Psoas muscle (tissue), 8 donors: ENCODE results near the gene CYP21A2. TPM values are rescaled to one million over a fixed set of nuclear protein-coding genes. Genes with fewer than 3 reads are reported as not detected.
"Not testable (repeated sequence)": the region's sequence is repeated elsewhere in the genome, so short reads cannot be mapped to it uniquely, and the experiment has no call there.

Experiments used
- ATAC-seq, 4 donors: fragments of 200-7000 bp; cut with Tn5 transposase; one replicate each; pipeline ENCODE4 v1.9.1; 2020; ENCODE audit warnings: moderate library complexity in 3 of 4, mild to moderate bottlenecking in 2 of 4
- DNase-seq, 2 donors: peaks; one replicate each; pipeline ENCODE4 v3.0.0-alpha.2; 2020
- H3K27ac ChIP-seq: fragments of 200-600 bp; one replicate; pipeline ENCODE4 v1.8.0; 2022
- H3K27me3 ChIP-seq, 3 donors: fragments of 200-600 bp in 1 of 3; one replicate each; pipeline versions ENCODE4 v1.6.1 to v1.8.0; 2013 to 2022; ENCODE audit warnings: low read length in 2 of 3, mild to moderate bottlenecking in 2 of 3, moderate library complexity in 1 of 3; ENCODE audit not compliant: insufficient read depth in 3 of 3
- H3K36me3 ChIP-seq, 2 donors: fragments of 200-600 bp in 1 of 2; one replicate each; pipeline versions ENCODE4 v1.6.1 to v1.8.0; 2013 to 2022; ENCODE audit warnings: low read depth in 1 of 2, mild to moderate bottlenecking in 1 of 2, moderate library complexity in 1 of 2; ENCODE audit not compliant: insufficient read depth in 1 of 2
- H3K4me1 ChIP-seq: fragments of 200-600 bp; one replicate; pipeline ENCODE4 v1.8.0; 2022
- H3K4me3 ChIP-seq: fragments of 200-600 bp; one replicate; pipeline ENCODE4 v1.8.0; 2022; ENCODE audit warnings: mild to moderate bottlenecking
- H3K9me3 ChIP-seq: fragments of 200-600 bp; one replicate; pipeline ENCODE4 v1.8.0; 2022
- WGBS, 3 donors: extraction: QIAGEN DNeasy Blood & Tissue Kit; methylation state at CpG; one replicate each; pipeline versions ENCODE4 v1.1.6 to v1.1.7; 2013; 5-methylcytosine and 5-hydroxymethylcytosine counted together
- intact Hi-C, 2 donors: fragments of 100-400 bp; cut with DNase I; formaldehyde crosslinking; loops; one replicate each; pipeline versions ENCODE4 v1.11.0 to v1.14.2; 2022
- polyA plus RNA-seq, 3 donors: library from polyadenylated mRNA; stranded (reverse); fragments of 200-250 nt; gene quantifications; one replicate each; pipeline ENCODE4 v1.2.3, GENCODE V29; 2013
- total RNA-seq, 4 donors: library from RNA; stranded (reverse); fragmentation: NEBNext Ultra II Directional in 2 of 4; extraction: Animal tissue kit (Norgen Biotek cat#: 25700) in 2 of 4; gene quantifications; one replicate each; pipeline versions ENCODE4 v1.2.1 to v1.2.4, GENCODE V29; 2021 to 2023
- TF ChIP-seq, protein P1 (sequence below): fragments of 200-600 bp; IDR thresholded peaks from one replicate; pipeline ENCODE4 v1.8.0; 2022; ENCODE audit warnings: antibody characterized with exemption
- donor health status: healthy with polysubstance abuse.
- donor health status: DM: no; HTN: no; CAD: no; lungs with moderate emphysema.
- donor health status: Bipolar disorder and iron deficiency.
- donor health status: healthy.
- donor health status: DM: yes; HTN: yes; CAD: no.
- donor health status: DM: no; HTN: no; CAD: no.
- donor health status: DM: no; HTN: no; CAD: no.
- donor health status: DM: yes; HTN: yes; CAD: no.

The CYP21A2 gene
- total and polyA plus RNA-seq, 7 donors, result 0.05 to 9.9 (median 0.15) TPM; not detected in 3

DNA sequence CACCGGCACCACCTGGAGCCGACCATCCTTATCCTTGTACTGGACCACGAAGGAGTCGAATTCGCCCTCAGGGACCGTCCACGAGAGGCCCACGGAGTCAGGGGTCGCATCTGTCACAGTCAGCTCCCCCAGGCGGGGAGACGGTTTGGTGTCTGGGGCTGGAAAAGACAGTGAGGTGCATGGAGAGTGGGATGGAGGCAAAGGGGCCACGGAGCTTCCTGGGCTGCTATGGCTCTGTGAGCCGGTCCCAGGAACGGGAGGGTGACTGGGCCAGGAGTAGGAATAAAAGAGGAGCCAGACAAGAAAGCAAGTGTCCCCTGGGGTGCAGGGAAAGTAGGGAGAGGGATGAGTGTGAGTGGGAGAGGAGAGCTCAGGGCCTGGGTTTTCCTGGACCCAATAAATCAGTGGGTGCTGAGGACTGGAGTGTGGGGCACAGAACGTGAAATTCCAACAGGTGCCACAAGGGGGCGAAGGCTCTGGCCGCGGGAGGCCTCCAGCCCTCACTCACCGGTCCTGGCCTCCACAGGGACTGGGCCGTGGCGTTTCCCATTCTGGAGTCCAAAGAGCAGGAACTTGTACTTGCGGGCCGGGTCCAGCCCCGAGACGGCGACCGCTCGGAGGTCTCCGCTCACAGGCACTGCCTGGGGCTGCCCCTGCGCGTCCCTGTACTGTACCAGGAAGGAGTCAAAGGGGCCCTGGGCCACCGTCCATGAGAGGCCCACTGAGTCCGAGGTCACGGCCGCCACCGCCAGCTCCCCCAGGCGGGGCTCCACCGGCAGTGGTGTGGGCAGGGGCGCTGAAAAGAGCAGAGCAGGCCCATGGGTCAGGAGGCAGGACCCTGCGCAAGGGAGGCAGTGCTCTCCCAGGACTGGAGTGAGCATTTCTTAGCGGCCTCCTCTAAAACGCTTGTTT lies 9.9 kb downstream of the CYP21A2 start:
- no peaks in the 10 kb centered on the region for H3K27me3 ChIP-seq
- WGBS, 3 donors, result 49 to 57% (median 55%) methylated on average over 41 to 42 of the region's 42 CpGs
- no peaks in the 10 kb centered on the region for H3K4me1 ChIP-seq
- H3K9me3 ChIP-seq, result no peaks in the 10 kb centered on the region
- TF ChIP-seq, protein P1, sequence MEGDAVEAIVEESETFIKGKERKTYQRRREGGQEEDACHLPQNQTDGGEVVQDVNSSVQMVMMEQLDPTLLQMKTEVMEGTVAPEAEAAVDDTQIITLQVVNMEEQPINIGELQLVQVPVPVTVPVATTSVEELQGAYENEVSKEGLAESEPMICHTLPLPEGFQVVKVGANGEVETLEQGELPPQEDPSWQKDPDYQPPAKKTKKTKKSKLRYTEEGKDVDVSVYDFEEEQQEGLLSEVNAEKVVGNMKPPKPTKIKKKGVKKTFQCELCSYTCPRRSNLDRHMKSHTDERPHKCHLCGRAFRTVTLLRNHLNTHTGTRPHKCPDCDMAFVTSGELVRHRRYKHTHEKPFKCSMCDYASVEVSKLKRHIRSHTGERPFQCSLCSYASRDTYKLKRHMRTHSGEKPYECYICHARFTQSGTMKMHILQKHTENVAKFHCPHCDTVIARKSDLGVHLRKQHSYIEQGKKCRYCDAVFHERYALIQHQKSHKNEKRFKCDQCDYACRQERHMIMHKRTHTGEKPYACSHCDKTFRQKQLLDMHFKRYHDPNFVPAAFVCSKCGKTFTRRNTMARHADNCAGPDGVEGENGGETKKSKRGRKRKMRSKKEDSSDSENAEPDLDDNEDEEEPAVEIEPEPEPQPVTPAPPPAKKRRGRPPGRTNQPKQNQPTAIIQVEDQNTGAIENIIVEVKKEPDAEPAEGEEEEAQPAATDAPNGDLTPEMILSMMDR, result peak; percentile 71
- H3K36me3 ChIP-seq, result no peaks in the 10 kb centered on the region
- H3K27ac ChIP-seq, result peak overlapping the region; percentile 36
- H3K4me3 ChIP-seq, result no peak overlapping the region
- DNase-seq (peak; percentile 78 to 86), ATAC-seq (peak; percentile 62 to 82 (median 74))
- intact Hi-C loops, result no loop called here

- H3K4me3 ChIP-seq, H3K9me3 ChIP-seq, H3K27me3 ChIP-seq, ATAC-seq, H3K27ac ChIP-seq, intact Hi-C loops, H3K36me3 ChIP-seq, H3K4me1 ChIP-seq: not testable (repeated sequence)
- DNase-seq, result peak in 1 of 2 donors; percentile 47
- WGBS, 3 donors, result 87 to 92% (median 91%) methylated on average over 12 to 21 of the region's 21 CpGs
Measured at GRCh38 chr6:32049149-32049548, 10.9 kb downstream of the CYP21A2 start.

DNA sequence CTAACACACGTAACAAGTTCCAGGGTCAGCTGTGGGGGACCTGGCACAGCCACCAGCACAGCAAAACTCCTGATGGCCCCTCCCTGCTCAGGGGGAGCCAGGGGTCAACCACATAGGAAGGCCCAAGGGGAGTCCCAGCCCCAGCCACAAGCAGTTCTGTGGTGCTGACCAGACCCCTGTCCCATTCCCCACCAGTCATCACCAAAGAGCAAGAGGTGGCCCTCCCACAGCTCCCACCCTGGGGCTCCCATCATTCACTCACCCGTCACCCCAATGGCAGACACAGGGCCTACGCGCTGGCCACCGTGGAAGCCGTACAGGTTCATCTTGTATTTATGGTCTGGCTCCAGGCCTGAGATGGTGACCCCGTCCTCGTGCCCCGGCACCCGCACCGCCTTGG lies 11.5 kb downstream of the CYP21A2 start:
- intact Hi-C loops, H3K9me3 ChIP-seq, ATAC-seq, H3K4me1 ChIP-seq, H3K27ac ChIP-seq, H3K27me3 ChIP-seq, H3K36me3 ChIP-seq, H3K4me3 ChIP-seq: not testable (repeated sequence)
- peak in 1 of 2 donors; percentile 49 for DNase-seq
- WGBS, 3 donors, result 91 to 93% (median 92%) methylated on average over 6 to 11 of the region's 11 CpGs

- peak in 1 of 2 donors; percentile 20 for DNase-seq
Measured at GRCh38 chr6:32050562-32050961, 12.3 kb downstream of the CYP21A2 start.

DNA sequence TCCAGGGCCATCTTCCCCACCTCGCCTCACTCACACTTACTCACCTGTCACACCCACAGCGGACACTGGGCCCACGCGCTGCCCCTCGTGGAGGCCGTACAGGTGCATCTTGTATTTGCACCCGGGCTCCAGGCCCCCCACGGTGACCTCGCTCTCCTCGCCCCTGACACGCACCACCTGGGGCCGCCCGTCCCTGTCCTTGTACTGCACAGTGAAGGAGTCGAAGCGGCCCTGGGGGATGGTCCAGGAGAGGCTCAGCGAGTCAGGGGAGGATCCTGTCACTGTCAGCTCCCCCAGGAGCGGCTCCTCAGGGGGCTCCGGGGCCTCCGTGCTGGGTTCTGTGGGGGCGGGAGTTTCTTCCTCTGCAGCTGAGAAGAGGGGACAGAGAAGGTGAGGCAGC lies 14.4 kb downstream of the CYP21A2 start:
- DNase-seq, H3K36me3 ChIP-seq, intact Hi-C loops, ATAC-seq, H3K4me1 ChIP-seq, H3K4me3 ChIP-seq, H3K9me3 ChIP-seq, H3K27me3 ChIP-seq, H3K27ac ChIP-seq: not testable (repeated sequence)
- WGBS, 3 donors, result 86 to 90% (median 89%) methylated on average over 20 of the region's 20 CpGs

More at GRCh38 chr6:32050562-32050961, 12.3 kb downstream of the CYP21A2 start:
- no peak for ATAC-seq
- intact Hi-C loops, result no loop called here
- H3K4me1 ChIP-seq, result no peaks in the 10 kb centered on the region
- no peak overlapping the region for H3K4me3 ChIP-seq
- H3K27ac ChIP-seq, result no peak overlapping the region
- H3K27me3 ChIP-seq, result no peaks in the 10 kb centered on the region
- WGBS, 3 donors, result 53 to 73% (median 71%) methylated on average over 4 to 5 of the region's 5 CpGs
- no peaks in the 10 kb centered on the region for H3K36me3 ChIP-seq
- TF ChIP-seq, protein P1, result no peak
- no peaks in the 10 kb centered on the region for H3K9me3 ChIP-seq

- H3K4me3 ChIP-seq, intact Hi-C loops, H3K27me3 ChIP-seq, H3K27ac ChIP-seq, H3K36me3 ChIP-seq, H3K9me3 ChIP-seq, H3K4me1 ChIP-seq, DNase-seq, ATAC-seq: not testable (repeated sequence)
- WGBS, 3 donors, result 89 to 94% (median 90%) methylated on average over 13 of the region's 13 CpGs
Measured at GRCh38 chr6:32053314-32053713, 15.1 kb downstream of the CYP21A2 start.

DNA sequence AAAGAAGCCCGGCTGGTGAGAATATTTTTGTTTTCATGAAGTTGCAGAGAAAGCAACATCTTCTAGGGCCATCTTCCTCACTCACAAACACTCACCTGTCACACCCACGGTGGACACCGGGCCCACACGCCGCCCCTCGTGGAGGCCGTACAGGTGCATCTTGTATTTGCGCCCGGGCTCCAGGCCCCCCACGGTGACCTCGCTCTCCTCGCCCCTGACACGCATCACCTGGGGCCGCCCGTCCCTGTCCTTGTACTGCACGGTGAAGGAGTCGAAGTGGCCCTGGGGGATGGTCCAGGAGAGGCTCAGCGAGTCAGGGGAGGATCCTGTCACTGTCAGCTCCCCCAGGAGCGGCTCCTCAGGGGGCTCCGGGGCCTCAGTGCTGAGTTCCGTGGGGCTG lies 17.5 kb downstream of the CYP21A2 start:
- peak in 1 of 2 donors; percentile 47 for DNase-seq
- H3K4me1 ChIP-seq, H3K4me3 ChIP-seq, ATAC-seq, H3K27ac ChIP-seq, intact Hi-C loops, H3K27me3 ChIP-seq, H3K9me3 ChIP-seq, H3K36me3 ChIP-seq: not testable (repeated sequence)
- WGBS, 3 donors, result 90 to 93% (median 92%) methylated on average over 21 of the region's 21 CpGs
